Stomach (tissue), 4 donors: ENCODE results near the gene BPIFB6.

ENCODE experiments used
- CTCF ChIP-seq, 7 experiments: fragments of 450-650 bp in 4 of 7; fragments of 200-600 bp in 3 of 7; sonication (generic) in 3 of 7; IDR thresholded peaks; one replicate each; pipeline ENCODE4 v1.5.1; 2016 to 2019; ENCODE audit warnings: antibody characterized with exemption in 7 of 7, control low read depth in 2 of 7, mild to moderate bottlenecking in 1 of 7
- POLR2A ChIP-seq, 4 donors: fragments of 450-650 bp; IDR thresholded peaks; one replicate each; pipeline ENCODE4 v1.6.1; 2016; ENCODE audit warnings: antibody characterized with exemption in 4 of 4, control low read depth in 2 of 4, mild to moderate bottlenecking in 1 of 4, moderate library complexity in 1 of 4
- POLR2AphosphoS5 ChIP-seq, 3 donors: sonication (generic); formaldehyde crosslinking; IDR thresholded peaks; one replicate each; pipeline ENCODE4 v1.6.1; 2016; ENCODE audit warnings: antibody characterized with exemption in 3 of 3

- no peak for TF ChIP-seq CTCF (IDR thresholded peaks at IDR 0.05)
- TF ChIP-seq POLR2AphosphoS5 (IDR thresholded peaks at IDR 0.05): no peak
- no peak for TF ChIP-seq POLR2A (IDR thresholded peaks at IDR 0.05)
These were observed 53.3 kb downstream of the BPIFB6 start for GRCh38 chr20:33084722-33085121.
